ENCODE results near the gene GTF2H3. TPM values are rescaled to one million over a fixed set of nuclear protein-coding genes. Genes with fewer than 3 reads are reported as not detected.

GTF2H3 gene
- total RNA-seq, 4 donors from 2014 or later: 18.8 to 49.4 (median 22.2) TPM

DNA sequence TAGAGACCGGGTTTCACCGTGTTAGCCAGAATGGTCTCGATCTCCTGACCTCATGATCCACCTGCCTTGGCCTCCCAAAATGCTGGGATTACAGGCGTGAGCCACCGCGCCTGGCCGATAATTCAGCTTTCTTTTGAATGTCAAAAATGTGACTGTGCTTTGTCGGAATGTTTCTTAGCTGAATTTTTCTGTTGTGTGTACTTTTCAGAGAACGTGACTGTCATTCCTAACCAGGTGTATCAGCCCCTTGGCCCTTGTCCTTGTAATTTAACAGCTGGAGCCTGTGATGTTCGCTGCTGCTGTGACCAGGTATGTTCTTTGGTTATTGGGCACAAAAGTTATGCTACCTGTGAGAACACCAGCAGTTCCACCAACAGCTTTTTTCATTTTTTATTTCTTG, 45.4 kb downstream of the GTF2H3 start:
- DNase-seq (ENCODE audit: low spot score in 2 of 2): no peak
- 97% methylated on average over 10 of the region's 10 CpGs for WGBS, 2 donors
- no peak overlapping the region for H3K4me3 ChIP-seq (ENCODE audit: low read depth, poor library complexity, severe bottlenecking)
- intact Hi-C loops (cut with DNase I; ENCODE audit: low total_unique reads): no loop called here
- no peak for TF ChIP-seq POLR2A (IDR thresholded peaks at IDR 0.05)
- TF ChIP-seq, protein P1, sequence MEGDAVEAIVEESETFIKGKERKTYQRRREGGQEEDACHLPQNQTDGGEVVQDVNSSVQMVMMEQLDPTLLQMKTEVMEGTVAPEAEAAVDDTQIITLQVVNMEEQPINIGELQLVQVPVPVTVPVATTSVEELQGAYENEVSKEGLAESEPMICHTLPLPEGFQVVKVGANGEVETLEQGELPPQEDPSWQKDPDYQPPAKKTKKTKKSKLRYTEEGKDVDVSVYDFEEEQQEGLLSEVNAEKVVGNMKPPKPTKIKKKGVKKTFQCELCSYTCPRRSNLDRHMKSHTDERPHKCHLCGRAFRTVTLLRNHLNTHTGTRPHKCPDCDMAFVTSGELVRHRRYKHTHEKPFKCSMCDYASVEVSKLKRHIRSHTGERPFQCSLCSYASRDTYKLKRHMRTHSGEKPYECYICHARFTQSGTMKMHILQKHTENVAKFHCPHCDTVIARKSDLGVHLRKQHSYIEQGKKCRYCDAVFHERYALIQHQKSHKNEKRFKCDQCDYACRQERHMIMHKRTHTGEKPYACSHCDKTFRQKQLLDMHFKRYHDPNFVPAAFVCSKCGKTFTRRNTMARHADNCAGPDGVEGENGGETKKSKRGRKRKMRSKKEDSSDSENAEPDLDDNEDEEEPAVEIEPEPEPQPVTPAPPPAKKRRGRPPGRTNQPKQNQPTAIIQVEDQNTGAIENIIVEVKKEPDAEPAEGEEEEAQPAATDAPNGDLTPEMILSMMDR (IDR thresholded peaks at IDR 0.05): no peak

DNA sequence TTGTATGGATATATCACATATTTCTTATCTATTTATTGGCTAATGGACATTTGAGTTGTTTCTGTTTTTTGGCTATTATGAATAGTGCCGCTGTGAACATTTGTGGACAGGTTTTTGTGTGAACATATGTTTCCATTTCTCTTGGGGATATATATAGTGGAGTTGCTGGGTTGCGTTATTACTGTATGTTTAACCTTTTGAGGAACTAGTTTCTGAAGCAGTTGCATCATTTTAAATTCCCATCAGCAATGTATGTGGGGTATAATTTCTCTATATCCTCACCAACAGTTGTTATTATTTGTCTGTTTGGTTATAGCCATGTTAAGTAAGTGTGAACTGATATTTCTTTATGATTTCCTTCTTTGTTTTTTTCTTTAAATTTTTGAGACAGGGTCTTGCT, 48.0 kb downstream of the GTF2H3 start:
- H3K4me3 ChIP-seq (ENCODE audit: low read depth, poor library complexity, severe bottlenecking): no peak overlapping the region
- intact Hi-C loops (cut with DNase I; ENCODE audit: low total_unique reads): no loop called here
- no peak for TF ChIP-seq POLR2A (IDR thresholded peaks at IDR 0.05)
- WGBS, 2 donors: 83 to 84% methylated on average over 2 of the region's 2 CpGs
- no peak for DNase-seq (ENCODE audit: low spot score in 2 of 2)

DNA sequence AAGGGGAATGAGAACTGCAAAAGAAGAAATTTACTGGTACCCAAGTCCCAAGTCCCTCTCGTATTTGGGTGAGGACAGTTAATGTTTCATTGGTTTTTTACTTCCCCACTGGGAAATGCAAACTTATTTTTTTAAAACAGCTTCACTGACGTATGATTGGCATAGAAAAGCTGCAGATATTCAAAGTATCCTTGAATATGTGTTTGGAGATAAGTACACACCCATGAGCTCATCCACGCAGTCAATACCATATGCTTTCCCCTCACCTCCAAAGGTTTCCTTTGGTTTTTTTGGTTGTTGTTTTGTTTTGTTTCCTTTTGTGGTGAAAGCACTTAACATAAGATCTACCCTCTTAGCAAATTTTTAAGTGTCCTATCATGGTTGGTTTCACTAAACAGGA, 50.3 kb downstream of the GTF2H3 start:
- no peak overlapping the region for H3K4me3 ChIP-seq (ENCODE audit: low read depth, poor library complexity, severe bottlenecking)
- TF ChIP-seq POLR2A (IDR thresholded peaks at IDR 0.05): no peak
- TF ChIP-seq, protein P1 (IDR thresholded peaks at IDR 0.05): no peak
- DNase-seq (ENCODE audit: low spot score in 2 of 2): no peak
- 87 to 94% methylated on average over 3 of the region's 3 CpGs for WGBS, 2 donors
- intact Hi-C loops (cut with DNase I; ENCODE audit: low total_unique reads): no loop called here

DNA sequence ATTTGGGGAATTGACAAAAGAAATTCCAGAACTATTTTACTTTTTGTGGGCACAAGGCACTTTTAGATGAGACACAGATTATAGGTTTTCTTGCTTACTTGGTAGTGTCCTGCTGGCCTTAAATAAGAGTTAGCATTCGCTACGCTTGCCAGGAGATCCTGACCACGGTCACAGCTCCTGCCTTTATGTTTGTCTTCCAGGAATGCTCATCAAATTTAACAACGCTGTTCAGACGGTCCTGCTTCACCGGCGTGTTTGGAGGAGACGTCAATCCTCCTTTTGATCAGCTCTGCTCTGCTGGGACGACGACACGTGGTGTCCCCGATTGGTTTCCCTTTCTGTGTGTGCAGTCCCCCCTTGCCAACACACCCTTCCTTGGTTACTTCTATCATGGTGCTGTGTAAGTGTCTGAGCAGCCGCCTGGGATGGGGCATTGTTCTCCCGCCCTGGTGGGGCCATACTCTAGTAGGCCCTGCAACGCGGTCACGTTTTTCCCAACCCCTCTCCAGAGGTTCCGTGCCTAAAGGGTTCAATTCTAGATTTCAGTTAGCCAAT, 53.1 kb downstream of the GTF2H3 start:
- WGBS, 2 donors: 93 to 94% methylated on average over 18 of the region's 18 CpGs
- DNase-seq (ENCODE audit: low spot score in 2 of 2): no peak
- H3K4me3 ChIP-seq (ENCODE audit: low read depth, poor library complexity, severe bottlenecking): no peak overlapping the region
- intact Hi-C loops (cut with DNase I; ENCODE audit: low total_unique reads): no loop called here
- TF ChIP-seq, protein P1 (IDR thresholded peaks at IDR 0.05): no peak
- TF ChIP-seq POLR2A (IDR thresholded peaks at IDR 0.05): no peak

DNA sequence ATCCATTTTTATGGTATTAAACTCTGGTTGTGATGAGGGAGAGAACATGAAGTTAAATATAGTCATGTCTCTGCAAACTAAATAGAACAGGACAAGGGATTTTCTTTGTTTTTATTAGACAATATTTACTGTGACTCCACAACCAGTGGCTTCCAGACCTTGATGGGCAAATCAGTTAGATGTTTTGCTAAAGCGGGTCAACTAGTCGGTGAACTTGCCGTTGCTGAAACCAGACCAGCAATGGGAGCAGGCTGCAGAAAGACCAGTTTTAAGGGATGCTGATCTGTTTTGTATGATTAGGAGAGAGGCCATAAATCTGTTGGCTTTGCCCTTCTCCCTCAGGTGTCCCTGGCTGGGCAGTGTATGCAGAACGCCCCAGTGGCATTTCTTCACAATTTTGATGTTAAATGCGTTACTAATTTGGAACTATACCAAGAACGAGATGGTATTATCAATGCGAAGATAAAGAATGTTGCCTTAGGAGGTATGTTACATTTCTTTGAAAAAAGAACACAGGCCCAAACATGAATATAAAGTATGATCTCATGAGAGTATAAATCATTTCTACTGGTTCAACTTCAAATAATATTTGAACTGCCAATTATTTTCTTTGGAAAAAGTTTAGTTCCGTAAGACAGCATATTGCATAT, 56.7 kb downstream of the GTF2H3 start:
- WGBS, 2 donors: 49 to 63% methylated on average over 8 of the region's 8 CpGs
- DNase-seq (ENCODE audit: low spot score in 2 of 2): no peak
- intact Hi-C loops (cut with DNase I; ENCODE audit: low total_unique reads): loop anchor here (1.0 kb wide), 1 partner anchor 24 kb away; no protein-coding TSS in a partner anchor
- no peak for TF ChIP-seq POLR2A (IDR thresholded peaks at IDR 0.05)
- TF ChIP-seq, protein P1 (IDR thresholded peaks at IDR 0.05): no peak
- no peak overlapping the region for H3K4me3 ChIP-seq (ENCODE audit: low read depth, poor library complexity, severe bottlenecking)

DNA sequence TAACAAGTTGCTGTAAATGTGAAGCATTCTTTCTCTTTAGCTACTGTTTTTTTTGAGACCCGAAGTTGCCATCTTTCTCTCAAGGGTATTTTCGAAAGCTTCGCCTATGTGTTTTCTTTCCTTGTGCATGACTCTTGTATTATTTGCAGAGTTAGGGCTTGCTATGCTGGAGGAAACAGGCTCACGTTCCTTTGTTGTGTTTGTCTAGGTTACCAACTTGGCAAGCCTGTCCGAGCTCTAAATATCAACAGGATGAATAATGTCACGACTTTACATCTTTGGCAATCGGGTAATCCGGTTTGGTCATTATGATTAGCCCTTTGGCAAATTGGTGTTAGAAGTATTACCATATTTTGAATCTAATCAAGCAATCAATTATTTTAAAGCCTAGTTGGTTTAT, 62.6 kb downstream of the GTF2H3 start:
- 55 to 58% methylated on average over 8 of the region's 8 CpGs for WGBS, 2 donors
- no peak for DNase-seq (ENCODE audit: low spot score in 2 of 2)
- intact Hi-C loops (cut with DNase I; ENCODE audit: low total_unique reads): no loop called here
- TF ChIP-seq, protein P1 (IDR thresholded peaks at IDR 0.05): no peak
- no peak for TF ChIP-seq POLR2A (IDR thresholded peaks at IDR 0.05)
- no peak overlapping the region for H3K4me3 ChIP-seq (ENCODE audit: low read depth, poor library complexity, severe bottlenecking)
